NCI-H524 treated with DMSO at 0.1 percent for 48 hours (cell line): ENCODE data around the gene C6orf52.

ENCODE experiments used
- DNase-seq: peaks from one replicate; lab custom pipeline; 2025; lab: John Stamatoyannopoulos, UW

Gene C6orf52

GRCh38 chr6:10644225-10644624 is 50.2 kb downstream of the C6orf52 start:
- no peak for DNase-seq

GRCh38 chr6:10643201-10643651 is 51.2 kb downstream of the C6orf52 start:
- no peak for DNase-seq

- no peak for DNase-seq
These were observed 52.9 kb downstream of the C6orf52 start for GRCh38 chr6:10641528-10641927.

- DNase-seq, result no peak
These were observed 54.0 kb downstream of the C6orf52 start for GRCh38 chr6:10640412-10640811.

- no peak for DNase-seq
These were observed 61.2 kb downstream of the C6orf52 start for GRCh38 chr6:10633216-10633615.

- DNase-seq, result no peak
These were observed 64.2 kb downstream of the C6orf52 start for GRCh38 chr6:10630178-10630577.

GRCh38 chr6:10627800-10628199 is 66.6 kb downstream of the C6orf52 start:
- no peak for DNase-seq

- DNase-seq, result no peak
These were observed 68.2 kb downstream of the C6orf52 start for GRCh38 chr6:10626154-10626741.

GRCh38 chr6:10624836-10625235 is 69.6 kb downstream of the C6orf52 start:
- no peak for DNase-seq

GRCh38 chr6:10621847-10622246 is 72.6 kb downstream of the C6orf52 start:
- DNase-seq, result no peak
